Measurements from ENCODE around the gene TRAF3IP3. TPM values are rescaled to one million over a fixed set of nuclear protein-coding genes. Genes with fewer than 3 reads are reported as not detected.

The TRAF3IP3 gene
- total RNA-seq, 1 experiment from 2014 or later, result not detected

DNA sequence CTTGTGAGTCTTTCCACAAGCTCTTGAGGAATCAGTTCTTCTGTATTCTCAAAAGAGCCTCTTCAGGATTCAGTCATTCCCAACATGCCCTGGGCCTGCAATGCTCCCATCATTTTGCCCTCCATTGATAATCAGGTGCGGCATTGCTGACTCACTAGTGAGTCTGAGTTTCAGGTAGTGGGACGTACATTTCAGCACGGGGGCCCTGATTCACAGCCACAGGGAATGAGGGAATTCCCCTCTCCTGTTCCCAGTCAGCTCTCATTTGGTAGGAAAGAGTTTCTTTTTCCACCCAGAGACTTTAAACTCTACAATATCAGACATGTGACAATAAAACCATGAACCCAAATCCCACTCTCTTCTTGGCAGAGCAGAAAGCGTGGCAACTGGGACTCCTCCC, 53.8 kb downstream of the TRAF3IP3 start:
- Histone ChIP-seq H3K9me2 (ENCODE audit: insufficient read depth) (no peaks in the 10 kb centered on the region), H3F3A (ENCODE audit: insufficient read depth, low read depth) (peaks cover 20% of the 10 kb centered on the region; the same call in 1 of the 2 replicates), H3K9me3 (ENCODE audit: insufficient read depth, low read depth) (no peaks in the 10 kb centered on the region), H3K4me2 (no peak overlapping the region), H3K36me3 (ENCODE audit: low read depth) (no peaks in the 10 kb centered on the region), H3K4me1 (replicated peaks; ENCODE audit: insufficient read depth) (peaks cover 31% of the 10 kb centered on the region), H3K4me3 (no peak overlapping the region), H4K20me1 (ENCODE audit: insufficient read depth) (no peaks in the 10 kb centered on the region), H3K27me3 (ENCODE audit: insufficient read depth, low read depth) (no peaks in the 10 kb centered on the region), H2AFZ (no peak overlapping the region), H3K27ac (no peak overlapping the region), H3K79me2 (ENCODE audit: low read depth) (peaks cover 18% of the 10 kb centered on the region)
- no peak for DNase-seq
- intact Hi-C loops (cut with micrococcal nuclease; ENCODE audit: unreplicated experiment), result no loop called here
- CTCF ChIA-PET, result interaction anchor here (0.7 kb wide), 1 partner anchor 93 kb away, joined by 3 read pairs; no protein-coding TSS in a partner anchor
- TF ChIP-seq, protein P1, sequence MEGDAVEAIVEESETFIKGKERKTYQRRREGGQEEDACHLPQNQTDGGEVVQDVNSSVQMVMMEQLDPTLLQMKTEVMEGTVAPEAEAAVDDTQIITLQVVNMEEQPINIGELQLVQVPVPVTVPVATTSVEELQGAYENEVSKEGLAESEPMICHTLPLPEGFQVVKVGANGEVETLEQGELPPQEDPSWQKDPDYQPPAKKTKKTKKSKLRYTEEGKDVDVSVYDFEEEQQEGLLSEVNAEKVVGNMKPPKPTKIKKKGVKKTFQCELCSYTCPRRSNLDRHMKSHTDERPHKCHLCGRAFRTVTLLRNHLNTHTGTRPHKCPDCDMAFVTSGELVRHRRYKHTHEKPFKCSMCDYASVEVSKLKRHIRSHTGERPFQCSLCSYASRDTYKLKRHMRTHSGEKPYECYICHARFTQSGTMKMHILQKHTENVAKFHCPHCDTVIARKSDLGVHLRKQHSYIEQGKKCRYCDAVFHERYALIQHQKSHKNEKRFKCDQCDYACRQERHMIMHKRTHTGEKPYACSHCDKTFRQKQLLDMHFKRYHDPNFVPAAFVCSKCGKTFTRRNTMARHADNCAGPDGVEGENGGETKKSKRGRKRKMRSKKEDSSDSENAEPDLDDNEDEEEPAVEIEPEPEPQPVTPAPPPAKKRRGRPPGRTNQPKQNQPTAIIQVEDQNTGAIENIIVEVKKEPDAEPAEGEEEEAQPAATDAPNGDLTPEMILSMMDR (conservative IDR thresholded peaks at IDR 0.05), result no peak
- TF ChIP-seq EZH2 (IDR thresholded peaks at IDR 0.05; ENCODE audit: low read depth), result no peak
- POLR2A ChIA-PET (ENCODE audit: unreplicated experiment), result no interaction called here
- BruUV-seq (replicated peaks), result no TSS peak

GRCh38 chr1:209810783-209811182, 54.9 kb downstream of the TRAF3IP3 start:
- BruUV-seq (replicated peaks), result no TSS peak
- Histone ChIP-seq H2AFZ (no peak overlapping the region), H3F3A (ENCODE audit: insufficient read depth, low read depth) (peaks cover 20% of the 10 kb centered on the region; the same call in 1 of the 2 replicates), H3K4me1 (replicated peaks; ENCODE audit: insufficient read depth) (peaks cover 23% of the 10 kb centered on the region), H3K4me2 (no peak overlapping the region), H3K27me3 (ENCODE audit: insufficient read depth, low read depth) (no peaks in the 10 kb centered on the region), H3K36me3 (ENCODE audit: low read depth) (no peaks in the 10 kb centered on the region), H3K79me2 (ENCODE audit: low read depth) (peaks cover 6% of the 10 kb centered on the region; the same call in 1 of the 2 replicates), H3K9me2 (ENCODE audit: insufficient read depth) (no peaks in the 10 kb centered on the region), H3K4me3 (no peak overlapping the region), H3K27ac (no peak overlapping the region), H4K20me1 (ENCODE audit: insufficient read depth) (no peaks in the 10 kb centered on the region), H3K9me3 (ENCODE audit: insufficient read depth, low read depth) (no peaks in the 10 kb centered on the region)
- intact Hi-C loops (cut with micrococcal nuclease; ENCODE audit: unreplicated experiment), result no loop called here
- ChIA-PET CTCF (interaction anchor here (0.7 kb wide), 1 partner anchor 22 kb away, joined by 14 read pairs; no protein-coding TSS in a partner anchor), POLR2A (ENCODE audit: unreplicated experiment) (interaction anchor here (0.5 kb wide), 1 partner anchor 563 kb away, joined by 3 read pairs; no protein-coding TSS in a partner anchor)
- TF ChIP-seq EZH2 (IDR thresholded peaks at IDR 0.05; ENCODE audit: low read depth), result no peak
- TF ChIP-seq, protein P1 (conservative IDR thresholded peaks at IDR 0.05), result no peak
- no peak for DNase-seq

DNA sequence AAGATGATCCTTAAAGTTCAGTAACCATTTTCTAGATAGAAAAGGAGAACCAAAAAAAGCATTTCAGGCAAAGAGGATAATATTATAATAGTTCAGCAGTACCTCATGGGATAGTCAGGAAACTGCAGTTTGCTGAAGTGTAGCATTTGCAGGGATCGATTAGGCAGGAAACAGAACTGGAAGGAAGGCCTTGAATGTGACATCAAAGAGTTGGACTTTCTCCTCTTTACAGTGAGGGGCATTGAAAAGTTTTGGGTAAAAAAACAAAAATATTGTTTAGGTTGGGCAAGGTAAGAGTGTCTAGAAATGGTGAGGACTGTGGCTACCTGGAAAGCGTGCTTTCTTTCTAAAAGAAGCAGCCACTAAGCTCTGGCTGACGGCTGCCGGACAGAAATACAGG, 58.0 kb downstream of the TRAF3IP3 start:
- H3K27ac ChIP-seq, result no peak overlapping the region
- H3K4me2 ChIP-seq, result no peak overlapping the region

More for the DNA sequence above, 58.0 kb downstream of the TRAF3IP3 start:
- Histone ChIP-seq H3K36me3 (ENCODE audit: low read depth) (no peaks in the 10 kb centered on the region), H2AFZ (no peak overlapping the region), H3F3A (ENCODE audit: insufficient read depth, low read depth) (no peaks in the 10 kb centered on the region), H3K9me3 (ENCODE audit: insufficient read depth, low read depth) (no peaks in the 10 kb centered on the region), H3K9me2 (ENCODE audit: insufficient read depth) (no peaks in the 10 kb centered on the region), H3K4me1 (replicated peaks; ENCODE audit: insufficient read depth) (no peaks in the 10 kb centered on the region), H3K79me2 (ENCODE audit: low read depth) (no peaks in the 10 kb centered on the region), H3K4me3 (no peak overlapping the region), H4K20me1 (ENCODE audit: insufficient read depth) (no peaks in the 10 kb centered on the region), H3K27me3 (ENCODE audit: insufficient read depth, low read depth) (no peaks in the 10 kb centered on the region)
- ChIA-PET POLR2A (ENCODE audit: unreplicated experiment) (no interaction called here), CTCF (no interaction called here)
- DNase-seq, result no peak
- no TSS peak for BruUV-seq (replicated peaks)
- TF ChIP-seq, protein P1 (conservative IDR thresholded peaks at IDR 0.05), result no peak
- intact Hi-C loops (cut with micrococcal nuclease; ENCODE audit: unreplicated experiment), result no loop called here
